Heart right ventricle (tissue), 16 donors: ENCODE measurements around the gene LRMDA. TPM values are rescaled to one million over a fixed set of nuclear protein-coding genes. Genes with fewer than 3 reads are reported as not detected.

Source experiments
- ATAC-seq, 8 donors: fragments of 200-7000 bp; cut with Tn5 transposase; one replicate each; pipeline ENCODE4 v1.9.1; 2020; ENCODE audit warnings: mild to moderate bottlenecking in 8 of 8, moderate library complexity in 8 of 8, moderate number of reproducible peaks in 1 of 8
- DNase-seq, 2 donors: peaks; one replicate each; pipeline ENCODE4 v3.0.0-alpha.2; 2020
- H3K27ac ChIP-seq, 10 donors: fragments of 200-600 bp; sonication (generic) in 2 of 10; one replicate each; pipeline versions ENCODE4 v1.5.0 to v1.8.0; 2020 to 2022; ENCODE audit warnings: mild to moderate bottlenecking in 3 of 10
- H3K27me3 ChIP-seq, 7 donors: fragments of 200-600 bp; one replicate each; pipeline ENCODE4 v1.8.0; 2021 to 2022; ENCODE audit warnings: mild to moderate bottlenecking in 2 of 7
- H3K36me3 ChIP-seq, 9 donors: fragments of 200-600 bp; sonication (generic) in 1 of 9; one replicate each; pipeline versions ENCODE4 v1.5.0 to v1.8.0; 2020 to 2022; ENCODE audit warnings: mild to moderate bottlenecking in 2 of 9
- H3K4me1 ChIP-seq, 9 donors: fragments of 200-600 bp; sonication (generic) in 1 of 9; one replicate each; pipeline versions ENCODE4 v1.5.0 to v1.8.0; 2020 to 2022; ENCODE audit warnings: mild to moderate bottlenecking in 4 of 9
- H3K4me3 ChIP-seq, 10 donors: fragments of 200-600 bp; sonication (generic) in 2 of 10; one replicate each; pipeline versions ENCODE4 v1.5.0 to v1.8.0; 2020 to 2022; ENCODE audit warnings: mild to moderate bottlenecking in 7 of 10, moderate library complexity in 2 of 10
- H3K9me3 ChIP-seq, 11 donors: fragments of 200-600 bp in 10 of 11; sonication (generic) in 2 of 11; one replicate each; pipeline versions ENCODE4 v1.5.0 to v1.8.0; 2013 to 2022; ENCODE audit warnings: mild to moderate bottlenecking in 2 of 11, control low read depth in 1 of 11, moderate library complexity in 1 of 11
- WGBS, 2 donors: extraction: QIAGEN DNeasy Blood & Tissue Kit; methylation state at CpG; one replicate each; pipeline ENCODE4 v1.1.7; 2013; ENCODE audit warnings: inconsistent platforms in 1 of 2; 5-methylcytosine and 5-hydroxymethylcytosine counted together
- intact Hi-C, 10 donors: fragments of 100-400 bp; cut with DNase I; formaldehyde crosslinking; loops; one replicate each; pipeline versions ENCODE4 v1.11.1 to v1.14.2; 2022
- polyA plus RNA-seq, 2 donors: library from polyadenylated mRNA; stranded (reverse); fragments of 200-250 nt; gene quantifications; one replicate each; pipeline ENCODE4 v1.2.3, GENCODE V29; 2013
- total RNA-seq, 10 donors: library from RNA; stranded (reverse); fragmentation: NEBNext Ultra II Directional in 3 of 10; extraction: Animal tissue kit (Norgen Biotek cat#: 25700) in 3 of 10; gene quantifications; one replicate each; pipeline versions ENCODE4 v1.2.1 to v1.2.4, GENCODE V29; 2021 to 2023
- TF ChIP-seq, protein P1 (sequence below), 9 donors: fragments of 200-600 bp; sonication (generic) in 2 of 9; IDR thresholded peaks; one replicate each; pipeline versions ENCODE4 v1.5.0 to v1.8.0; 2021 to 2022; ENCODE audit warnings: antibody characterized with exemption in 9 of 9, mild to moderate bottlenecking in 5 of 9, moderate library complexity in 1 of 9
- donor health status: Arrhythmogenic right ventricular cardiomyopathy.
- donor health status: ischemic (EF 13 %, LVEDD 7.1; RV severe dilation, severe dysfunction).
- donor health status: healthy with polysubstance abuse.
- donor health status: DM: no; HTN: yes; CAD: no.
- donor health status: DM: no; HTN: no; CAD: no.
- donor health status: ischemic (EF 25% LVEDD 6.9; RV normal size, moderate dysfunction).
- donor health status: ischemic (EF 25% LVEDD 5.7; RV mildly dilated, moderate dysfunction).
- donor health status: healthy.
- donor health status: DM: yes; HTN: yes; CAD: no.
- donor health status: Ischemic cardiomyopathy.
- donor health status: ischemic (EF 35%, LVEDD 5.7; RV mildly dilated, moderate dysfunction).
- donor health status: nonischemic (EF 11% LVEDD 7.7; RV severe dilation, severe dysfunction).
- donor health status: DM: yes; HTN: yes; CAD: no.
- donor health status: PGD.
- donor health status: ischemic (EF 29% LVEDD 5.4; RV normal size, mild dysfunction).
- donor health status: nonischemic (EF 23%, LVEDD 6.1; RV moderate dilation, normal function).

The LRMDA gene
- total and polyA plus RNA-seq, 12 donors, result 4.0 to 59.8 (median 12.7) TPM

DNA sequence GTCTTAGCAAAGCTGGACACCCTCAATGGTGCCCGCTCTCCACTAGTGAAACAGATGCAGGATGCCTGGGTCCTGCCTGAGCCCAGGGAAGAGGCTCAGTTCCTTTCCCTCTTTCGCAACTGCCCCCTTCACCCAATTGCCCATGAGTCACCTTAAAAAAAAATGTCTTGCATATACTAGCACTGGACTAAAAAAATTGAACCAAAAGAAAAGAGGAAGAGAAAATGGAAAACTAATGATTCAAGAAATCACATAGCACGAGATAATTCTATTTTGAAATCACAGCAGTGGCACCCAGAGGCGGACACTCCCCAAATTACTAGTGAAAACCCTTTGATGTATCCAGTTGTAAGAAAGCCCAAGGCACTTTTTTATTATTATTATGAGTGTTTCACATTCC lies 972.5 kb downstream of the LRMDA start:
- Histone ChIP-seq H3K27ac (peak overlapping the region in 1 of 10 donors; percentile 65), H3K27me3 (no peaks in the 10 kb centered on the region), H3K36me3 (no peaks in the 10 kb centered on the region), H3K4me3 (no peak overlapping the region), H3K9me3 (peaks cover 0 to 15% (median 5%) of the 10 kb centered on the region in 11 donors), H3K4me1 (peaks cover 0 to 25% (median 0%) of the 10 kb centered on the region in 9 donors)
- ATAC-seq, result peak in 5 of 8 donors; percentile 26 to 71 (median 58)
- DNase-seq, result no peak
- WGBS, 2 donors, result 87 to 93% methylated on average over 4 of the region's 4 CpGs
- intact Hi-C loops, result no loop called here
- TF ChIP-seq, protein P1, sequence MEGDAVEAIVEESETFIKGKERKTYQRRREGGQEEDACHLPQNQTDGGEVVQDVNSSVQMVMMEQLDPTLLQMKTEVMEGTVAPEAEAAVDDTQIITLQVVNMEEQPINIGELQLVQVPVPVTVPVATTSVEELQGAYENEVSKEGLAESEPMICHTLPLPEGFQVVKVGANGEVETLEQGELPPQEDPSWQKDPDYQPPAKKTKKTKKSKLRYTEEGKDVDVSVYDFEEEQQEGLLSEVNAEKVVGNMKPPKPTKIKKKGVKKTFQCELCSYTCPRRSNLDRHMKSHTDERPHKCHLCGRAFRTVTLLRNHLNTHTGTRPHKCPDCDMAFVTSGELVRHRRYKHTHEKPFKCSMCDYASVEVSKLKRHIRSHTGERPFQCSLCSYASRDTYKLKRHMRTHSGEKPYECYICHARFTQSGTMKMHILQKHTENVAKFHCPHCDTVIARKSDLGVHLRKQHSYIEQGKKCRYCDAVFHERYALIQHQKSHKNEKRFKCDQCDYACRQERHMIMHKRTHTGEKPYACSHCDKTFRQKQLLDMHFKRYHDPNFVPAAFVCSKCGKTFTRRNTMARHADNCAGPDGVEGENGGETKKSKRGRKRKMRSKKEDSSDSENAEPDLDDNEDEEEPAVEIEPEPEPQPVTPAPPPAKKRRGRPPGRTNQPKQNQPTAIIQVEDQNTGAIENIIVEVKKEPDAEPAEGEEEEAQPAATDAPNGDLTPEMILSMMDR (IDR thresholded peaks at IDR 0.05), result no peak

DNA sequence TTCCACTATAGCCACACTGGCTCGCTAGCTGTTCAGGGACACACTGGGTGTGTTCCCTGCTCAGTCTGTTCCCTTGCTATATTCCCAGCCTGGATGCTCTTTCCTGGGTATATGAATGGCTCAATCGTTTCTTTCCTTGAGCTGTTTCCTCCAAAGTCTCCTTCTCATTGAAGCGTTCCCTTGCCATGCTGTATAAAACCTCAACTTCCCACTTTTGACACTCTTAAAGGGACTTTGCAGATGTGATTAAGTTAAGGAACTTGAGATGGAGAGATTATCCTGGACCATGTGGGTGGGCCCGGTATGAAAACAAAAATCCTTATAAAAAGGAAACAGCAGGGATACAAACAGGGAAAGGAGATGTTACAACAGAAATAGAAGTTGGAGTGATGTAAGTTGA lies 973.1 kb downstream of the LRMDA start:
- peaks cover 0 to 15% (median 5%) of the 10 kb centered on the region in 11 donors for H3K9me3 ChIP-seq
- 86 to 90% methylated on average over 4 of the region's 4 CpGs for WGBS, 2 donors
- H3K4me1 ChIP-seq, result peaks cover 0 to 25% (median 0%) of the 10 kb centered on the region in 9 donors
- no peaks in the 10 kb centered on the region for H3K27me3 ChIP-seq
- peak in 2 of 8 donors; percentile 17 to 25 for ATAC-seq
- H3K27ac ChIP-seq, result peak overlapping the region in 2 of 10 donors; percentile 48 to 65
- TF ChIP-seq, protein P1 (IDR thresholded peaks at IDR 0.05), result no peak
- H3K36me3 ChIP-seq, result no peaks in the 10 kb centered on the region
- no peak for DNase-seq
- H3K4me3 ChIP-seq, result no peak overlapping the region
- intact Hi-C loops, result no loop called here

DNA sequence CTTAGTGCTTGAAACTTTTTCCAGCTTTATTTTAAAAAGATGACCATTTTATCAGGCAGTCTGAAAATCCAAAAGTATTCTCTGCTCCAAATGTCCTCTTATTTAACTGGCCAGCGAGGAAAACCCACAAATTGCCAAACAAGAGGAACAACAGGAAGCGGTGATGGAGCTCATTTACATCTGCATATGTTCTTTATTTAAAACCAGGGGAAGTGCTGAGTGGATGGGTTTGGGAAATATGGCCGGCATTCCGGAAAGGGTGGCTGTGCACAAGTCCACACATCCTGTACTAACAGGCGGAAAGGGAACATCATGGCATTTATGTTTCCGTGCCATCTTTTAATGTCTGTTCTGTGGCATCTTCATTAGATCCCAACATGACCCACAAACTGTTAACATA lies 974.5 kb downstream of the LRMDA start:
- peak overlapping the region in 1 of 10 donors; percentile 39 for H3K27ac ChIP-seq
- ATAC-seq, result no peak
- no peaks in the 10 kb centered on the region for H3K36me3 ChIP-seq
- no peak for DNase-seq
- TF ChIP-seq, protein P1 (IDR thresholded peaks at IDR 0.05), result no peak
- H3K4me3 ChIP-seq, result no peak overlapping the region
- intact Hi-C loops, result no loop called here
- H3K27me3 ChIP-seq, result no peaks in the 10 kb centered on the region
- H3K4me1 ChIP-seq, result peaks cover 0 to 25% (median 0%) of the 10 kb centered on the region in 9 donors
- peaks cover 0 to 15% (median 5%) of the 10 kb centered on the region in 11 donors for H3K9me3 ChIP-seq
- 89% methylated on average over 6 of the region's 6 CpGs for WGBS, 2 donors

DNA sequence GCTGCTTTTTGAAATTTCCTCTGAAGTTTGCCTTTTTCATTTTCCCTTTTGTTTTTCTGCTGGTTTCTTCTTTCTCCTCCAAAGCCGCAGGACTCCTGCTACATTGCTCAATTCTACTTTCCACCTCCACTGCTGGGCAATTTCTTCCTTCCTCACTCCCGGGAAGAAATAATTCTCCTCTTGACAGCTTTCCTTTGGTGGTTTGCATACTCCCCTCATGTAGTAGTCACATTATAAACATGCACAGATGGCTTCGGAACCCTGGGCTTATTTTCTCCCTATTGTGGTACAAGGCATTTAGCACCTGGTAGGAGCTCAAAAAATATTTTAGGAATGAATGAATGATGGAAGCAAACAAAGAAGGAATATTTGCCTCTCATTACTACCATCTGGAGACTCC lies 977.2 kb downstream of the LRMDA start:
- no peaks in the 10 kb centered on the region for H3K36me3 ChIP-seq
- intact Hi-C loops, result no loop called here
- H3K27ac ChIP-seq, result no peak overlapping the region
- TF ChIP-seq, protein P1 (IDR thresholded peaks at IDR 0.05), result no peak
- no peaks in the 10 kb centered on the region for H3K27me3 ChIP-seq
- DNase-seq, result no peak
- no peak for ATAC-seq
- peaks cover 0 to 27% (median 0%) of the 10 kb centered on the region in 9 donors for H3K4me1 ChIP-seq
- H3K4me3 ChIP-seq, result no peak overlapping the region
- 91 to 93% methylated on average over 3 of the region's 3 CpGs for WGBS, 2 donors
- H3K9me3 ChIP-seq, result peaks cover 0 to 15% (median 5%) of the 10 kb centered on the region in 11 donors
